ENCODE results near the gene ATP6AP1. TPM values are rescaled to one million over a fixed set of nuclear protein-coding genes. Genes with fewer than 3 reads are reported as not detected.

Gene ATP6AP1
- total RNA-seq, 1 experiment from 2014 or later: 221 TPM

GRCh38 chrX:154437971-154438893, 9.8 kb downstream of the ATP6AP1 start:
- H3K36me3 ChIP-seq (ENCODE audit: control insufficient read depth, insufficient read depth, low read length): no peaks in the 10 kb centered on the region

More at GRCh38 chrX:154437971-154438893, 9.8 kb downstream of the ATP6AP1 start:
- BruUV-seq (replicated peaks): TSS peak; percentile 24
- ATAC-seq (no peak), DNase-seq (ENCODE audit: low read depth, low spot score) (no peak)
- in situ Hi-C loops (cut with HindIII; ENCODE audit: low pct_unique_long_range_greater_than_20kb, low sequenced_read_pairs) (no loop called here), intact Hi-C loops (cut with micrococcal nuclease; ENCODE audit: unreplicated experiment) (no loop called here)
- TF ChIP-seq TCF7L2 (IDR thresholded peaks at IDR 0.05; ENCODE audit: low read depth, low read length) (no peak), POLR2AphosphoS5 (IDR thresholded peaks at IDR 0.05; ENCODE audit: low read depth, low read length) (no peak), SIN3A (IDR thresholded peaks at IDR 0.05; ENCODE audit: borderline replicate concordance, insufficient read depth, low read depth, low read length) (0 out of 2 replicates have a peak, but pooled peaks have one; percentile 10), REST (IDR thresholded peaks at IDR 0.05; ENCODE audit: insufficient read depth in 1 of 2, low read depth in 2 of 2, low read length in 1 of 2) (peak in 1 of 2 experiments; percentile 18; a peak in 1 of 4 replicates), CTCF (IDR thresholded peaks at IDR 0.05) (no peak)
- H3K4me3 ChIP-seq (ENCODE audit: low read depth in 2 of 2, low read length in 2 of 2): peak overlapping the region; percentile 87 to 90
- H3K9me3 ChIP-seq (ENCODE audit: control insufficient read depth, insufficient read depth, low read depth, low read length): no peaks in the 10 kb centered on the region
- peak overlapping the region; percentile 93 for H3K27ac ChIP-seq (ENCODE audit: low read length)
- no peaks in the 10 kb centered on the region for H3K27me3 ChIP-seq (ENCODE audit: control insufficient read depth, insufficient read depth, low read length)
- CTCF ChIA-PET: interaction anchor here (0.5 kb wide), 1 partner anchor 8 kb away, joined by 5 read pairs; no protein-coding TSS in a partner anchor
- POLR2A ChIA-PET: no interaction called here
- peaks cover 22% of the 10 kb centered on the region for H3K4me1 ChIP-seq (ENCODE audit: control insufficient read depth, insufficient read depth, low read length)
